H9 (cell line): Measurements from ENCODE around the gene TOB2. TPM values are rescaled to one million over a fixed set of nuclear protein-coding genes. Genes with fewer than 3 reads are reported as not detected.
"Not testable (repeated sequence)": the region's sequence is repeated elsewhere in the genome, so short reads cannot be mapped to it uniquely, and the experiment has no call there.

Experiments used
- DNase-seq: peaks from one replicate; pipeline ENCODE4 v3.0.0-alpha.2; 2017
- H2AFZ ChIP-seq: one replicate; pipeline ENCODE4 v1.6.1; 2013; ENCODE audit warnings: mild to moderate bottlenecking, low read length, control low read depth, moderate library complexity
- H2AK5ac ChIP-seq: 2 replicates; pipeline ENCODE4 v1.6.1; 2013; ENCODE audit warnings: low read length, control low read depth, mixed read lengths; ENCODE audit not compliant: insufficient read length
- H2BK120ac ChIP-seq: one replicate; pipeline ENCODE4 v1.6.1; 2013; ENCODE audit warnings: low read depth, mild to moderate bottlenecking, low read length, control low read depth, inconsistent platforms; ENCODE audit not compliant: poor library complexity, severe bottlenecking
- H2BK12ac ChIP-seq: 2 replicates; pipeline ENCODE4 v1.6.1; 2013; ENCODE audit warnings: low read length, control low read depth, mixed read lengths, low read depth; ENCODE audit not compliant: insufficient read length
- H2BK15ac ChIP-seq: 2 replicates; pipeline ENCODE4 v1.6.1; 2013; ENCODE audit warnings: low read depth, low read length, control low read depth
- H2BK20ac ChIP-seq: one replicate; pipeline ENCODE4 v1.6.1; 2013; ENCODE audit warnings: low read depth, mild to moderate bottlenecking, low read length, control low read depth, inconsistent platforms; ENCODE audit not compliant: poor library complexity, severe bottlenecking
- H2BK5ac ChIP-seq: 2 replicates; pipeline ENCODE4 v1.6.1; 2013; ENCODE audit warnings: low read length, control low read depth, mixed read lengths; ENCODE audit not compliant: insufficient read length
- H3K14ac ChIP-seq: 2 replicates; pipeline ENCODE4 v1.6.1; 2013; ENCODE audit warnings: low read length, control low read depth; ENCODE audit not compliant: insufficient read depth
- H3K18ac ChIP-seq: 2 replicates; pipeline ENCODE4 v1.6.1; 2013; ENCODE audit warnings: low read depth, mild to moderate bottlenecking, mixed read lengths, low read length, control low read depth; ENCODE audit not compliant: insufficient read length
- H3K23ac ChIP-seq: 2 replicates; pipeline ENCODE4 v1.6.1; 2013; ENCODE audit warnings: low read length, control low read depth, mixed read lengths, low read depth; ENCODE audit not compliant: insufficient read length
- H3K23me2 ChIP-seq: 2 replicates; pipeline ENCODE4 v1.6.1; 2013; ENCODE audit warnings: low read depth, mild to moderate bottlenecking, mixed read lengths, low read length, control low read depth; ENCODE audit not compliant: insufficient read length, poor library complexity, severe bottlenecking
- H3K27ac ChIP-seq: 2 replicates; pipeline ENCODE4 v1.5.1; 2013; ENCODE audit warnings: low read length, control low read depth, mixed read lengths, low read depth; ENCODE audit not compliant: insufficient read length
- H3K27me3 ChIP-seq: 2 replicates; pipeline ENCODE4 v1.6.1; 2013; ENCODE audit warnings: low read length, control low read depth, inconsistent platforms; ENCODE audit not compliant: insufficient read depth
- H3K4ac ChIP-seq: 2 replicates; pipeline ENCODE4 v1.6.1; 2013; ENCODE audit warnings: low read depth, mild to moderate bottlenecking, control low read depth, inconsistent platforms, low read length, moderate library complexity
- H3K4me1 ChIP-seq: 2 replicates; pipeline ENCODE4 v1.6.1; 2013; ENCODE audit warnings: low read length, control low read depth, inconsistent platforms; ENCODE audit not compliant: insufficient read depth
- H3K4me2 ChIP-seq: 2 replicates; pipeline ENCODE4 v1.6.1; 2013; ENCODE audit warnings: low read length, control low read depth, mixed read lengths; ENCODE audit not compliant: insufficient read length, insufficient read depth
- H3K56ac ChIP-seq: 2 replicates; pipeline ENCODE4 v1.6.1; 2013; ENCODE audit warnings: low read depth, mild to moderate bottlenecking, mixed read lengths, low read length, control low read depth; ENCODE audit not compliant: insufficient read length
- H3K79me1 ChIP-seq: 2 replicates; pipeline ENCODE4 v1.6.1; 2013; ENCODE audit warnings: low read depth, mild to moderate bottlenecking, moderate library complexity, low read length, control low read depth, inconsistent platforms; ENCODE audit not compliant: insufficient read depth, poor library complexity, severe bottlenecking
- H3K79me2 ChIP-seq: 2 replicates; pipeline ENCODE4 v1.6.1; 2013; ENCODE audit warnings: low read length, control low read depth, inconsistent platforms; ENCODE audit not compliant: insufficient read depth
- H3K9ac ChIP-seq: 2 replicates; pipeline ENCODE4 v1.6.1; 2013; ENCODE audit warnings: low read length, control low read depth, mixed read lengths; ENCODE audit not compliant: insufficient read length; ENCODE audit errors: extremely low read depth
- H3K9me3 ChIP-seq: one replicate; pipeline ENCODE4 v1.6.1; 2013; ENCODE audit warnings: low read depth, low read length, inconsistent platforms; ENCODE audit not compliant: control insufficient read depth
- H3T11ph ChIP-seq: one replicate; pipeline ENCODE4 v1.6.1; 2013; ENCODE audit warnings: mild to moderate bottlenecking, low read length, control low read depth, inconsistent platforms
- H4K20me1 ChIP-seq: one replicate; pipeline ENCODE4 v1.6.1; 2013; ENCODE audit not compliant: control insufficient read depth, insufficient read length, insufficient read depth
- H4K5ac ChIP-seq: 2 replicates; pipeline ENCODE4 v1.6.1; 2013; ENCODE audit warnings: low read depth, mild to moderate bottlenecking, mixed read lengths, low read length, control low read depth; ENCODE audit not compliant: insufficient read length
- H4K8ac ChIP-seq: replicated peaks from 2 replicates; pipeline ENCODE4 v1.6.1; 2013; ENCODE audit warnings: low read length, control low read depth, mixed read lengths, low read depth; ENCODE audit not compliant: insufficient read length
- H4K91ac ChIP-seq: 2 replicates; pipeline ENCODE4 v1.6.1; 2013; ENCODE audit warnings: low read depth, mild to moderate bottlenecking, moderate library complexity, mixed read lengths, low read length, control low read depth; ENCODE audit not compliant: insufficient read length
- H3K27ac Mint-ChIP-seq, 3 experiments: 2 replicates in 2 of 3; 3 replicates in 1 of 3; pipeline ENCODE4 v1.8.0; 2020 to 2021; ENCODE audit warnings: mixed read lengths in 3 of 3, mild to moderate bottlenecking in 1 of 3, moderate library complexity in 1 of 3
- H3K27me3 Mint-ChIP-seq: 2 replicates; pipeline ENCODE4 v1.8.0; 2021; ENCODE audit warnings: low read depth, mild to moderate bottlenecking, moderate library complexity, mixed read lengths
- H3K36me3 Mint-ChIP-seq, 3 experiments: 2 replicates in 2 of 3; 3 replicates in 1 of 3; pipeline ENCODE4 v1.8.0; 2020 to 2021; ENCODE audit warnings: low read depth in 3 of 3, mixed read lengths in 3 of 3; ENCODE audit not compliant: insufficient read depth in 1 of 3
- H3K4me1 Mint-ChIP-seq, 2 experiments: 2 replicates each; pipeline ENCODE4 v1.8.0; 2020; ENCODE audit warnings: mixed read lengths in 2 of 2
- H3K4me3 Mint-ChIP-seq, 2 experiments: 2 replicates in 1 of 2; 3 replicates in 1 of 2; pipeline ENCODE4 v1.8.0; 2020 to 2021; ENCODE audit warnings: mild to moderate bottlenecking in 2 of 2, mixed read lengths in 2 of 2, moderate library complexity in 1 of 2
- H3K9me3 Mint-ChIP-seq, 2 experiments: 2 replicates in 1 of 2; 3 replicates in 1 of 2; pipeline ENCODE4 v1.8.0; 2020; ENCODE audit warnings: mild to moderate bottlenecking in 2 of 2, mixed read lengths in 2 of 2, moderate library complexity in 1 of 2
- WGBS: extraction: QIAGEN DNeasy Blood & Tissue Kit; methylation state at CpG from one replicate; pipeline ENCODE4 v1.1.7; 2013; ENCODE audit warnings: missing lambda C conversion rate, low lambda C conversion rate, mixed read lengths; ENCODE audit not compliant: insufficient read length; ENCODE audit errors: extremely low coverage; 5-methylcytosine and 5-hydroxymethylcytosine counted together
- total RNA-seq: library from RNA; stranded (reverse); gene quantifications from 2 replicates; pipeline ENCODE4 v1.2.1, GENCODE V29; 2021
- TF ChIP-seq, protein P1 (sequence below): fragments of 200-600 bp; sonication (generic); conservative IDR thresholded peaks from 3 replicates; pipeline ENCODE4 v1.8.0; 2021; ENCODE audit warnings: antibody characterized with exemption, mild to moderate bottlenecking

The TOB2 gene
- total RNA-seq, 1 experiment from 2014 or later: 75.8 TPM

DNA sequence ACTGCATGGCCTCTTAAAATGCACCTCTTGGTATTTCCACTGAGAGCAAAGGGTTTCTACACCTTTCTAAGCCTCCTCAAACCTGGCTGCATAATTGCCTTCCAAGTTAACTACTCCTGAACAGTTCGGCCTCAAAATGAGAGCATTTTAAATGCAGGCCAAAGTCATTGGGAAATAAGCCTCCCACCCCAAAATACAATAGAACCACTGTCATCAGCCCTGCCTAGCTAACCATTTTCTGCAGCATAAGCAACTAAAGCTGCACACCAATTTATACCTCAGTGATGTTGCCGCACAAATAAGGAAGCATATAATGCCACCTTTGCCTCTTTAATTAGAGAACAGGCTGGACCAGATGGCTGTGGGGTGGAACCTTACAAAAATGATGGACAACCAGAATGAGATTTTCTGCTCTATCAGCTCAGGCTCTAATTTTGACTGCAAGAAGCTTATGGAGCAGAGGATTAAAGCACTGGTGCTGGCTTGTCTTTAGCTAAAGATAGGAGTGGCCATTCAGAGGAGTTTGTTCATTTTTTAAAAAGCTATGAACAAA is 4.3 kb downstream of the TOB2 start:
- Histone ChIP-seq H3K23me2 (peaks cover 19% of the 10 kb centered on the region), H2BK5ac (no peak overlapping the region), H3K4me2 (no peak overlapping the region), H3K79me2 (peaks cover 24% of the 10 kb centered on the region; the same call in 1 of the 2 replicates), H4K8ac (no peak overlapping the region), H3K79me1 (peaks cover 4% of the 10 kb centered on the region), H3K14ac (no peak overlapping the region), H3K27ac (no peak overlapping the region), H2BK15ac (no peak overlapping the region), H3K18ac (no peak overlapping the region), H2BK20ac (no peak overlapping the region), H3K23ac (no peak overlapping the region), H3K4ac (no peak overlapping the region), H3K27me3 (no peaks in the 10 kb centered on the region), H2AFZ (no peak overlapping the region), H3K9me3 (no peaks in the 10 kb centered on the region), H3K56ac (no peak overlapping the region), H2AK5ac (no peak overlapping the region), H4K5ac (no peak overlapping the region), H3K9ac (no peak overlapping the region), H4K91ac (no peak overlapping the region), H3K4me1 (no peaks in the 10 kb centered on the region), H3T11ph (no peak overlapping the region), H2BK12ac (no peak overlapping the region), H2BK120ac (no peak overlapping the region), H4K20me1 (no peaks in the 10 kb centered on the region)
- H3K36me3 Mint-ChIP-seq: peaks cover 23 to 73% (median 55%) of the 10 kb centered on the region in 3 experiments
- H3K27me3 Mint-ChIP-seq: peaks cover 2% of the 10 kb centered on the region; the same call in 1 of the 2 replicates
- peaks cover 5 to 16% of the 10 kb centered on the region in 2 experiments; a peak in 3 of 4 replicates for H3K4me1 Mint-ChIP-seq
- no CpG with 5 or more reads among the region's 2 CpGs for WGBS
- no peak for DNase-seq
- peak overlapping the region; percentile 96; a peak in 2 of 5 replicates for H3K4me3 Mint-ChIP-seq
- H3K9me3 Mint-ChIP-seq: no peaks in the 10 kb centered on the region
- TF ChIP-seq, protein P1, sequence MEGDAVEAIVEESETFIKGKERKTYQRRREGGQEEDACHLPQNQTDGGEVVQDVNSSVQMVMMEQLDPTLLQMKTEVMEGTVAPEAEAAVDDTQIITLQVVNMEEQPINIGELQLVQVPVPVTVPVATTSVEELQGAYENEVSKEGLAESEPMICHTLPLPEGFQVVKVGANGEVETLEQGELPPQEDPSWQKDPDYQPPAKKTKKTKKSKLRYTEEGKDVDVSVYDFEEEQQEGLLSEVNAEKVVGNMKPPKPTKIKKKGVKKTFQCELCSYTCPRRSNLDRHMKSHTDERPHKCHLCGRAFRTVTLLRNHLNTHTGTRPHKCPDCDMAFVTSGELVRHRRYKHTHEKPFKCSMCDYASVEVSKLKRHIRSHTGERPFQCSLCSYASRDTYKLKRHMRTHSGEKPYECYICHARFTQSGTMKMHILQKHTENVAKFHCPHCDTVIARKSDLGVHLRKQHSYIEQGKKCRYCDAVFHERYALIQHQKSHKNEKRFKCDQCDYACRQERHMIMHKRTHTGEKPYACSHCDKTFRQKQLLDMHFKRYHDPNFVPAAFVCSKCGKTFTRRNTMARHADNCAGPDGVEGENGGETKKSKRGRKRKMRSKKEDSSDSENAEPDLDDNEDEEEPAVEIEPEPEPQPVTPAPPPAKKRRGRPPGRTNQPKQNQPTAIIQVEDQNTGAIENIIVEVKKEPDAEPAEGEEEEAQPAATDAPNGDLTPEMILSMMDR: no peak
- peak overlapping the region in 1 of 3 experiments; percentile 81; a peak in 2 of 7 replicates for H3K27ac Mint-ChIP-seq

DNA sequence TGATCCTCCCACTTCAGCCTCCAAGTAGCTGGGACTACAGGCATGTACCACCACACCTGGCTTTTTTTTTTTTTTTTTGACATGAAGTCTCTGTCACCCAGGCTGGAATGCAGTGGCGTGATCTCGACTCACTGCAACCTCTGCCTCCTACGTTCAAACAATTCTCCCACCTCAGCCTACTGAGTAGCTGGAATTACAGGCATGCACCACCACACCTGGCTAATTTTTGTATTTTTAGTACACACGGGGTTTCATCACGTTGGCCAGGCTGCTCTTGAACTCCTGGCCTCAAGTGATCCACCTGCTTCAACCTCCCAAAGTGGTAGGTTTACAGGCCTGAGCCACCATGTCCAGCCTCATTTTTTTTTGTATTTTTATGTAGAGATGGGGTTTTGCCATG is 6.1 kb downstream of the TOB2 start:
- Mint-ChIP-seq H3K4me1 (peaks cover 5 to 16% of the 10 kb centered on the region in 2 experiments; a peak in 3 of 4 replicates), H3K27ac (peak overlapping the region in 2 of 3 experiments; percentile 55 to 63; a peak in 2 of 7 replicates), H3K36me3 (peaks cover 35 to 88% (median 67%) of the 10 kb centered on the region in 3 experiments; a peak in 6 of 7 replicates)
- H3K9me3 Mint-ChIP-seq, H4K8ac ChIP-seq, H3K14ac ChIP-seq, H3K18ac ChIP-seq, H3K4me1 ChIP-seq, DNase-seq, H4K20me1 ChIP-seq, H3K79me1 ChIP-seq, H2BK5ac ChIP-seq, H3K23ac ChIP-seq, H3T11ph ChIP-seq, H3K9me3 ChIP-seq, H4K91ac ChIP-seq, H2BK12ac ChIP-seq, H3K4me3 Mint-ChIP-seq, H2AK5ac ChIP-seq, H3K56ac ChIP-seq, H3K4me2 ChIP-seq, H2AFZ ChIP-seq, H2BK120ac ChIP-seq, H2BK20ac ChIP-seq, H4K5ac ChIP-seq, H2BK15ac ChIP-seq, H3K4ac ChIP-seq, H3K27me3 ChIP-seq, H3K9ac ChIP-seq, H3K27ac ChIP-seq, H3K27me3 Mint-ChIP-seq: not testable (repeated sequence)
- WGBS: no CpG with 5 or more reads among the region's 5 CpGs
- Histone ChIP-seq H3K23me2 (peaks cover 14% of the 10 kb centered on the region), H3K79me2 (peaks cover 18% of the 10 kb centered on the region; the same call in 1 of the 2 replicates)
